Measurements from ENCODE around the gene C5orf63.
"Not testable (repeated sequence)": the region's sequence is repeated elsewhere in the genome, so short reads cannot be mapped to it uniquely, and the experiment has no call there.

C5orf63 gene

GRCh38 chr5:127008300-127008975, 64.9 kb downstream of the C5orf63 start:
- Histone ChIP-seq H3K4me3 (ENCODE audit: low read depth in 1 of 2, low read length in 2 of 2) (no peak overlapping the region), H3K9me3 (ENCODE audit: insufficient read depth, low read length, severe bottlenecking) (no peaks in the 10 kb centered on the region), H2AFZ (ENCODE audit: low read depth, low read length) (no peak overlapping the region), H3K79me2 (ENCODE audit: insufficient read depth, low read length) (no peaks in the 10 kb centered on the region), H3K4me1 (ENCODE audit: insufficient read depth, low read length) (no peaks in the 10 kb centered on the region), H3K27ac (ENCODE audit: low read length) (no peak overlapping the region), H3K4me2 (ENCODE audit: insufficient read depth, low read length) (no peak overlapping the region), H3K27me3 (ENCODE audit: insufficient read depth, low read length, poor library complexity) (no peaks in the 10 kb centered on the region), H3K9ac (ENCODE audit: low read depth, low read length) (no peak overlapping the region), H4K20me1 (ENCODE audit: insufficient read depth, low read length) (no peaks in the 10 kb centered on the region), H3K36me3 (ENCODE audit: insufficient read depth, low read length) (no peaks in the 10 kb centered on the region)
- DNase-seq (no peak), ATAC-seq (ENCODE audit: insufficient read depth, low read depth) (no peak)
- no peak for TF ChIP-seq EZH2 (IDR thresholded peaks at IDR 0.05; ENCODE audit: borderline replicate concordance, low read depth, low read length, severe bottlenecking)
- TF ChIP-seq CTCF (IDR thresholded peaks at IDR 0.05; ENCODE audit: borderline replicate concordance, extremely low read depth, low read length, poor library complexity, severe bottlenecking), result no peak

GRCh38 chr5:127007522-127007921, 65.8 kb downstream of the C5orf63 start:
- DNase-seq (no peak), ATAC-seq (ENCODE audit: insufficient read depth, low read depth) (no peak)
- no peaks in the 10 kb centered on the region for H3K79me2 ChIP-seq (ENCODE audit: insufficient read depth, low read length)
- H4K20me1 ChIP-seq (ENCODE audit: insufficient read depth, low read length), result no peaks in the 10 kb centered on the region
- H2AFZ ChIP-seq (ENCODE audit: low read depth, low read length), result no peak overlapping the region
- H3K36me3 ChIP-seq (ENCODE audit: insufficient read depth, low read length), result no peaks in the 10 kb centered on the region
- H3K4me1 ChIP-seq (ENCODE audit: insufficient read depth, low read length), result no peaks in the 10 kb centered on the region
- H3K4me2 ChIP-seq (ENCODE audit: insufficient read depth, low read length), result no peak overlapping the region
- H3K9me3 ChIP-seq (ENCODE audit: insufficient read depth, low read length, severe bottlenecking), result no peaks in the 10 kb centered on the region
- H3K27me3 ChIP-seq (ENCODE audit: insufficient read depth, low read length, poor library complexity), result no peaks in the 10 kb centered on the region
- H3K4me3 ChIP-seq (ENCODE audit: low read depth in 1 of 2, low read length in 2 of 2), result no peak overlapping the region
- no peak for TF ChIP-seq CTCF (IDR thresholded peaks at IDR 0.05; ENCODE audit: borderline replicate concordance, extremely low read depth, low read length, poor library complexity, severe bottlenecking)
- no peak for TF ChIP-seq EZH2 (IDR thresholded peaks at IDR 0.05; ENCODE audit: borderline replicate concordance, low read depth, low read length, severe bottlenecking)
- H3K9ac ChIP-seq (ENCODE audit: low read depth, low read length), result no peak overlapping the region
- H3K27ac ChIP-seq (ENCODE audit: low read length), result no peak overlapping the region

- H3K36me3 ChIP-seq (ENCODE audit: insufficient read depth, low read length), result no peaks in the 10 kb centered on the region
- H3K4me1 ChIP-seq (ENCODE audit: insufficient read depth, low read length), result no peaks in the 10 kb centered on the region
- H2AFZ ChIP-seq (ENCODE audit: low read depth, low read length), result no peak overlapping the region
- no peaks in the 10 kb centered on the region for H3K27me3 ChIP-seq (ENCODE audit: insufficient read depth, low read length, poor library complexity)
- TF ChIP-seq CTCF (IDR thresholded peaks at IDR 0.05; ENCODE audit: borderline replicate concordance, extremely low read depth, low read length, poor library complexity, severe bottlenecking) (no peak), EZH2 (IDR thresholded peaks at IDR 0.05; ENCODE audit: borderline replicate concordance, low read depth, low read length, severe bottlenecking) (no peak)
- no peak overlapping the region for H3K4me2 ChIP-seq (ENCODE audit: insufficient read depth, low read length)
- no peaks in the 10 kb centered on the region for H3K79me2 ChIP-seq (ENCODE audit: insufficient read depth, low read length)
- no peak for DNase-seq
- H3K9ac ChIP-seq (ENCODE audit: low read depth, low read length), result no peak overlapping the region
- H3K27ac ChIP-seq (ENCODE audit: low read length), result no peak overlapping the region
- no peak overlapping the region for H3K4me3 ChIP-seq (ENCODE audit: low read depth in 1 of 2, low read length in 2 of 2)
- ATAC-seq (ENCODE audit: insufficient read depth, low read depth), result no peak
- 0 out of 2 replicates have a peak, but pooled peaks cover under 1% of the 10 kb centered on the region for H4K20me1 ChIP-seq (ENCODE audit: insufficient read depth, low read length)
- no peaks in the 10 kb centered on the region for H3K9me3 ChIP-seq (ENCODE audit: insufficient read depth, low read length, severe bottlenecking)
These were observed 66.6 kb downstream of the C5orf63 start for GRCh38 chr5:127006744-127007143.

GRCh38 chr5:127005282-127005681, 68.0 kb downstream of the C5orf63 start:
- H3K4me2 ChIP-seq (ENCODE audit: insufficient read depth, low read length); H3K9ac ChIP-seq (ENCODE audit: low read depth, low read length); H3K27ac ChIP-seq (ENCODE audit: low read length); H2AFZ ChIP-seq (ENCODE audit: low read depth, low read length); H3K4me1 ChIP-seq (ENCODE audit: insufficient read depth, low read length); H3K36me3 ChIP-seq (ENCODE audit: insufficient read depth, low read length); H3K79me2 ChIP-seq (ENCODE audit: insufficient read depth, low read length); ATAC-seq (ENCODE audit: insufficient read depth, low read depth); H3K9me3 ChIP-seq (ENCODE audit: insufficient read depth, low read length, severe bottlenecking); DNase-seq; H4K20me1 ChIP-seq (ENCODE audit: insufficient read depth, low read length); H3K4me3 ChIP-seq (ENCODE audit: low read depth in 1 of 2, low read length in 2 of 2); H3K27me3 ChIP-seq (ENCODE audit: insufficient read depth, low read length, poor library complexity): not testable (repeated sequence)
